PC-9 (cell line): Measurements from ENCODE around the gene ARHGEF17.

ENCODE experiments used
- CTCF ChIP-seq: fragments of 200-600 bp; sonication (generic); conservative IDR thresholded peaks from 2 replicates; pipeline ENCODE4 v1.6.1; 2017; ENCODE audit warnings: mixed run types, antibody characterized with exemption, mild to moderate bottlenecking, moderate library complexity
- EZH2 ChIP-seq: fragments of 200-600 bp; sonication (generic); IDR thresholded peaks from 2 replicates; pipeline ENCODE4 v1.8.0; 2017; ENCODE audit warnings: antibody characterized with exemption, low read depth

GRCh38 chr11:73333640-73334383 lies 25.7 kb downstream of the ARHGEF17 start:
- TF ChIP-seq CTCF: no peak
- no peak for TF ChIP-seq EZH2
